HT1080 (cell line): Measurements from ENCODE around the gene SOD2. TPM values are rescaled to one million over a fixed set of nuclear protein-coding genes. Genes with fewer than 3 reads are reported as not detected.
A peak's percentile ranks its signal among the peaks of the same experiment; 100 is the strongest.
"Not testable (repeated sequence)": the region's sequence is repeated elsewhere in the genome, so short reads cannot be mapped to it uniquely, and the experiment has no call there.

Experiments
- DNase-seq: peaks from one replicate; pipeline ENCODE4 v3.0.0-alpha.2; 2015; ENCODE audit warnings: low read depth
- total RNA-seq: library from RNA; depleted of rRNA; stranded (reverse); fragments of >200 nt; shearing (Covaris generic); gene quantifications from 2 replicates; pipeline ENCODE4 v1.2.3, GENCODE V29; 2014

The SOD2 gene
- total RNA-seq, 1 experiment from 2014 or later, result 53.5 TPM

DNA sequence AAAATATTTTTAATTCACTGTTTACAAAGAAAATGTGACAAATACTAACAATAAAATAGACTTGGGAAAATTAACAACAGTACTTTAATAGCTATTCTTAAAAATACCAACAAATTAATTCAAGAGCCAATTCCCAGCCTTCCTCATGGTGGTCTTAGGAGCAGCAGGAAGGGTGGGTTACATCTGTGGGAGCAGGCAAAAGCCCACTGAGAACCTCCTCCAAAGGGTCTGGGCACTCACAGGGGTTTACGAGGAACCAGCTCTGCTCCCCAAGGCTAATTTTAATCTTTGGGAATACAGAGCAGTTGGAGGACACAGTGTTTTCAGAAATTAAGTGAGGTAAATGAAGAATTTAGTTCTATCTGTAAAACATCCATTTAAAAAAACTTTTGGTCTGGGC lies 10.2 kb downstream of the SOD2 start:
- no peak for DNase-seq

- no peak for DNase-seq
Measured at GRCh38 chr6:159682295-159682694, 10.7 kb downstream of the SOD2 start.

DNA sequence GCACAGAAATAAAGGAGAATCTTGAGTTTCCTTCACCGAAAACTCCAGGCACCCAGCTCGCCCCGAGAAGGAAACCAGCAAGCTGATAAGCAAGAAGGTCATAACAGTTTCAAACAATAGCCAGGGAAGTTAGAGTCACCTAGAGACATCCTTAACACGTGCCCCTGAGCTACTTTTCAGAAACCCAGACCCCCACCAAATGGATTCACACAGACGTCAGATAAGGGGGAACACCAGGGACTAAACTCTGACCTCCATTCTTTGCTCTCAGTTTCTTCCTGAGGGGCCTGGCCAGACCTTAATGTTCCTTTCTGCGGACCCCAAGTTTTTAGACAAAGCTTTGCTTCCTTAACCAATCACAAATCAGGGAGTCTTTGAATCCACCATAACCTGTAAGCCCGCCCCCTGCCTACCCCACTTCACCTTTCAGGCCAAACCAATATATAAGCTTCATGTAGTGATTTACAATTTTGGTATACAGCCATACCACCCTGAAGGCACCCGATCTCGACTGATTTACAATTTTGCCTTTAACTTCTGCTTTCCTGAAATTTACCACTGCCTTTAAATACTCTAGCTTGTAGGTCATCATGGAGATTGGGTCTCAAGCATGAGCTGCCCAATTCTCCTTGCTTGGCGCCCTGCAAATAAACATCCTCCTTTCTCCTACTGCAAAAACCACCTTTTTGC lies 11.7 kb downstream of the SOD2 start:
- DNase-seq, result no peak

- DNase-seq, result no peak
Measured at GRCh38 chr6:159680104-159680503, 12.9 kb downstream of the SOD2 start.

GRCh38 chr6:159679091-159680077 lies 13.7 kb downstream of the SOD2 start:
- peak; percentile 22 for DNase-seq

- no peak for DNase-seq
Measured at GRCh38 chr6:159678574-159678973, 14.5 kb downstream of the SOD2 start.

GRCh38 chr6:159677506-159678165 lies 15.4 kb downstream of the SOD2 start:
- DNase-seq, result no peak

DNA sequence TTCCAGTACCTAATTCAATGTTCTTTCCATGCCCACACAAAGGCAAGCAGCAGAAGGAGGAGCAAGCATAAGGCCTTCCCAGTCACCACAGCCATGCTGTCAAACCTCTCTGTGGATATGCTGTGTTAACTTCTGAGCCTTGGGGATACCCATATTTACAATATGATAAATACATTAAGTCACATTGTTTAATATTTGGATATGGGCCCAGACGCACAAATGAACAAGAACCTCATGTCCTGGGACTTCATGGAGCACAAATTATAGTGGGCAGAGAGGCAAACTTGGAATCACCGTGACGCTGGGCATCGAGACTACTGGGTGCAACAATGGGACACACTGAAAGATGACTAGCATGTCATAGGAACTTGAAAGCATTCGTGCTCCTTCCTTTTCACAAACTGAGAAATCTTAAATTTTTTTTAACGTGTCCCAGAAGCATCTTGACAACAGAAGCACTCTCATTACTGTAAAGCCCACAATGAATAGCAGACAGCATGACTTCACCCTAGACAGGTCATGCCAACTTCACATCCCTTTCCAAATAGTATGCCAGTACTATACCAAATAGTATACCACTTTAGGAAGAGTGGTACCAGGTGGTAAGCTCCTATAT lies 16.0 kb downstream of the SOD2 start:
- no peak for DNase-seq

DNA sequence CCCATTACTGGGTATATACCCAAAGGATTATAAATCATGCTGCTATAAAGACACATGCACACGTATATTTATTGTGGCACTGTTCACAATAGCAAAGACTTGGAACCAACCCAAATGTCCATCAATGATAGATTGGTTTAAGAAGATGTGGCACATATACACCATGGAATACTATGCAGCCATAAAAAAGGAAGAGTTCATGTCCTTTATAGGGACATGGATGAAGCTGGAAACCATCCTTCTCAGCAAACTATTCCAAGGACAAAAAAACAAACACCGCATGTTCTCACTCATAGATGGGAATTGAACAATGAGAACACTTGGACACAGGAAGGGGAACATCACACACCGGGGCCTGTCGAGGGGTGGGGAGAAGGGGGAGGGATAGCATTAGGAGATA lies 16.8 kb downstream of the SOD2 start:
- DNase-seq, result not testable (repeated sequence)

DNA sequence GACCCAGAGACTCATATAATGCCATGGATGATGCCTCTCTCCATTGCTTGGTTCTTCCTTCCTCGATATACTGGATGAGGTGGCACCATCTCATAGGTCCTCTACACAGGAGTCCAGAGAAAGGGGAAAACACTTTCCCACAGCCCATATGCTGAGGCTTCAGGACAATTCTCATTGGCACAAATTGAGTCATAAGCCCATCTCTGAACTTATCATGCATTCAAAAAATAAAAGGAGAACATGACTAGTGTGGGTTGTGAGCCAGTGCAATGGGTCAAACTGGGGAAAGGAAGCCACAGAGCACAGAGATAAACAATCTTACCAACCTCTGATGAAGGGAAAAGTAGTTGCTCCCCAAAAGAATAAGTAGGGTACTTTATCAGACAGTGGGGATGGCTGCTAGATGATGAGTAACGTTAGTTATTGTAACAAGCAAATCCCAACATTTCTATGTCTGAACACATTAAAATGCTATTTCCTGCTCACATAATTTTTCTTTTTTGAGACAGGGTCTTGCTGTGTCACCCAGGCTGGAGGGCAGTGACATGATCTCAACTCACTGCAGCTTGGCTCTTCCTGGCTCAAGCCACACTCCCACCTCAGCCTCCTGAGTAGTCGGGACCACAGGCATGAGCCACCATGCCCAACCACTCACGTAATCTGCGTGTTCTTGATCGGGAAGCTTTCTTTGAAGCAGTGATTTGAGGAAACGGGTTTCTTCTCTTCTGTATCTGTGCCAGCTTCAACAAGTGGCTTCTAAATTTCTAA lies 27.0 kb downstream of the SOD2 start:
- DNase-seq, result peak; percentile 57

GRCh38 chr6:159663368-159663889 lies 29.6 kb downstream of the SOD2 start:
- not testable (repeated sequence) for DNase-seq

DNA sequence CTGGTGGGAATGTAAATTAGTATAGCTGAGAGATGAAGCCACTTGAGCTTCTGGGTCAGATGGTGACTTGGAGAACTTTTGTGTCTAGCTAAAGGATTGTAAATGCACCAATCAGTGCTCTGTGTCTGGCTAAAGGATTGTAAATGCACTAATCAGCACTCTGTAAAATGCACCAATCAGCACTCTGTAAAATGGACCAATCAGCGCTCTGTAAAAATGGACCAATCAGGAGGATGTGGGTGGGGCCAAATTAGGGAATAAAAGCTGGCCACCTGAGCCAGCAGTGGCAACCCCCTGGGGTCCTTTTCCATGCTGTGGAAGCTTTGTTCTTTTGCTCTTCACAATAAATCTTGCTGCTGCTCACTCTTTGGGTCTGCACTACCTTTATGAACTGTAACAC lies 31.1 kb downstream of the SOD2 start:
- DNase-seq, result not testable (repeated sequence)

- no peak for DNase-seq
Measured at GRCh38 chr6:159655409-159655988, 37.5 kb downstream of the SOD2 start.

DNA sequence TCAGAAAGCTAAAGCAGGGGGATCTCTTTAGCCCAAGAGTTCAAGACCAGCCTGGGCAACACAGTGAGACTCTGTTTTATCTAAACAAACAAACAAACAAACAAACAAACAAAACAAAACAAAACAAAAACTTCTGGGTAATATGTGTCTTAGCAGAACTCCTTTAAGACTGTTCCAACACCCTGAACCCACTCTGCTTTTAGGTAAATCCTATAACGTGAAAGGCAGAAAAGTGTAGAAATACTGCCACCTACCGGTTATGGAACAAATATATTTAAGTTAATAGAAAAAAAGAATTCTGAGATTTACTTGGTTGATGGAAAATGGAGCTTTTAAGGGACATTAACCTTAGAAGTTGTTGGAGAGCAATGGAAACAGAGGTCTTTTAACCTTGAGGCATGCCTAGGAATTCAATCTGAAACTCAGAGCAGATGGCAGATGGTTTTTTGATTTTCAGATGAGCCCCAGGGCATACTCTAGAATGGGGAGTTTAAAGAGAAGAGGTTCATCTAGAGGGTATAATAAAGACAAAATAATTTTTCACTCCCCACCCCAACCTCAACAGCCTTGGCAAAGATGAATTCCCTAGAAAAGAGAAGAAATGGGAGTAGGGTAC lies 38.5 kb downstream of the SOD2 start:
- peak; percentile 45 for DNase-seq

DNA sequence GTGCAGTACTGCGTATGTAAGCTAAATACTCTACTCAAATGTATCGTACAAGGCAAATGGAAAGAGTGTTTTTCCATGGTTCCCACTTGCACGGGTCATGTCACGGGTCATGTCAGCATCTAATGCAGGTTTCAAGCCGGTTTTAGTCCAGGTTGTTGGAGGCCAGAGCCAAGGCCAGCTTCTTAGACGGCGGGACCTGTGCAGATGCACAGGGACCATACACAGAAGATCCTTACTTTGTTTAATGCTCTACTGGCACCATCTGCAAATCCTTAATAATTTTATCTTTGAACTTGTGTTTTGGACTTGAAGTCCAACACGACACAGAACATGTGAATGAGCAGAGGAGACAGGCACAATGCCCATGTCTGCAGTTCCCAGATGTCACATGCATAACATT lies 42.7 kb downstream of the SOD2 start:
- DNase-seq, result no peak

- DNase-seq, result no peak
Measured at GRCh38 chr6:159649441-159649840, 43.6 kb downstream of the SOD2 start.

- DNase-seq, result peak; percentile 25
Measured at GRCh38 chr6:159646733-159647132, 46.3 kb downstream of the SOD2 start.

DNA sequence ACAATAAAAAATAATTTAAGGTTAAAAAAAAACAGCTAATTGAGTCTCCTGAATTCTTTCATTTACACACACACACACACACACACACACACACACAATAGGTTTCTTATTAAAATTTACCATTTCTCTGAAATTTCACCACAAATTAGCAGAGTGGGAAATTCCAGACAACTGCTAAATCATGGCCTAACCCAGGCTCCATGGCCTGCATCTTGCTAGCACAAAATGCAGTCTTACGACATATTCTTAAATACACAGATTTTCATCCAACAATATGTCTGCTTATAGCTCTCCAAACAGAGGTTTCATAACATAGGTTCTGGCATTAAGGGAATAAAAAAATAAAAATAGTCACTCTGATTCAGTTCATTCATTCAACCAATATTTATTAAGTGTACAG lies 46.9 kb downstream of the SOD2 start:
- no peak for DNase-seq

DNA sequence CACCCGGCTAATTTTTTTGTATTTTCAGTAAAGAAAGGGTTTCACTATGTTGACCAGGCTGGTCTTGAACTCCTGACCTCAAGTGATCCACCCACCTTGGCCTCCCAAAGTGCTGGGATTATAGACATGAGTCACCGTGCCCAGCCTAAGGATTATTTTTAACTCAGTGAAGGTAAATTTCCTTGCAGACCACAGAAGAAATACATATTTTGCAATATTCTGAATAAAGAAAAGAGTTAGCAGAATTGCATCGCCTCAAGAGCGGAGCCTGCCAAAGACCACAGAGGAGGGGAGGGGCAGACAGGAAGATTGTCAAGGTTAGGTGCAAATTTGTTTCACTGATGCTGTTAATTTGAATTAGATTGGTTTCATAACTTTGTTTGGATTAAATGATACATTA lies 47.4 kb downstream of the SOD2 start:
- DNase-seq, result no peak
